Fibroblast of the aortic adventitia (primary cell): ENCODE measurements around the gene ELK3. TPM values are rescaled to one million over a fixed set of nuclear protein-coding genes. Genes with fewer than 3 reads are reported as not detected.
A peak's percentile ranks its signal among the peaks of the same experiment; 100 is the strongest.

Experiments used
- DNase-seq: peaks from one replicate; pipeline ENCODE4 v3.0.0-alpha.2; 2010; ENCODE audit warnings: low read depth
- H3K4me3 ChIP-seq: 2 replicates; pipeline ENCODE4 v1.5.1; 2011; ENCODE audit warnings: low read depth, mild to moderate bottlenecking, control low read depth, low read length, moderate library complexity
- total RNA-seq: library from RNA; depleted of rRNA; stranded (reverse); fragments of >200 nt; gene quantifications from 2 replicates; pipeline ENCODE4 v1.2.3, GENCODE V29; 2012; ENCODE audit warnings: low replicate concordance
- TF ChIP-seq, protein P1 (sequence below): IDR thresholded peaks from 2 replicates; pipeline ENCODE4 v1.5.1; 2011; ENCODE audit warnings: mild to moderate bottlenecking, low read length, control low read depth, inconsistent platforms; ENCODE audit not compliant: insufficient read depth

Gene ELK3
- total RNA-seq, 1 donor = 75.0 TPM

DNA sequence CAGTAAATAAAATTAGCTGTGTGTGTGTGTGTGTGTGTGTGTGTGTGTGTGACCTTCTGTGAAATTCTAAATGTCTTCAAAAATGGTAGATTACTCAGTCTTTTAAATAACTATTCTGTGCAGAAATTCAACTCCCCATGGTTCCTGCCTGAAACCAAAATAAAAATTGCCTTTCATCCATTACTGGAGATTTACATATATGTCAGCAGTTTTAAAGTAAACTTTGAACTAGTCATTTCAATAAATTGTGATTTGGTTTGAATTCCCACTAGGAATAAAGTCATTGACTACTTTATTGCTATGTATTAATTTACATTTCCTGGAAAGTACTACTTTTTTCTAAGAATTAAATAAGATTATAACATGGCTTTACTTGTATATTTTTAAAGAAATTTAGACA lies 5.3 kb downstream of the ELK3 start:
- DNase-seq = no peak
- TF ChIP-seq, protein P1, sequence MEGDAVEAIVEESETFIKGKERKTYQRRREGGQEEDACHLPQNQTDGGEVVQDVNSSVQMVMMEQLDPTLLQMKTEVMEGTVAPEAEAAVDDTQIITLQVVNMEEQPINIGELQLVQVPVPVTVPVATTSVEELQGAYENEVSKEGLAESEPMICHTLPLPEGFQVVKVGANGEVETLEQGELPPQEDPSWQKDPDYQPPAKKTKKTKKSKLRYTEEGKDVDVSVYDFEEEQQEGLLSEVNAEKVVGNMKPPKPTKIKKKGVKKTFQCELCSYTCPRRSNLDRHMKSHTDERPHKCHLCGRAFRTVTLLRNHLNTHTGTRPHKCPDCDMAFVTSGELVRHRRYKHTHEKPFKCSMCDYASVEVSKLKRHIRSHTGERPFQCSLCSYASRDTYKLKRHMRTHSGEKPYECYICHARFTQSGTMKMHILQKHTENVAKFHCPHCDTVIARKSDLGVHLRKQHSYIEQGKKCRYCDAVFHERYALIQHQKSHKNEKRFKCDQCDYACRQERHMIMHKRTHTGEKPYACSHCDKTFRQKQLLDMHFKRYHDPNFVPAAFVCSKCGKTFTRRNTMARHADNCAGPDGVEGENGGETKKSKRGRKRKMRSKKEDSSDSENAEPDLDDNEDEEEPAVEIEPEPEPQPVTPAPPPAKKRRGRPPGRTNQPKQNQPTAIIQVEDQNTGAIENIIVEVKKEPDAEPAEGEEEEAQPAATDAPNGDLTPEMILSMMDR = no peak
- no peak overlapping the region for H3K4me3 ChIP-seq

DNA sequence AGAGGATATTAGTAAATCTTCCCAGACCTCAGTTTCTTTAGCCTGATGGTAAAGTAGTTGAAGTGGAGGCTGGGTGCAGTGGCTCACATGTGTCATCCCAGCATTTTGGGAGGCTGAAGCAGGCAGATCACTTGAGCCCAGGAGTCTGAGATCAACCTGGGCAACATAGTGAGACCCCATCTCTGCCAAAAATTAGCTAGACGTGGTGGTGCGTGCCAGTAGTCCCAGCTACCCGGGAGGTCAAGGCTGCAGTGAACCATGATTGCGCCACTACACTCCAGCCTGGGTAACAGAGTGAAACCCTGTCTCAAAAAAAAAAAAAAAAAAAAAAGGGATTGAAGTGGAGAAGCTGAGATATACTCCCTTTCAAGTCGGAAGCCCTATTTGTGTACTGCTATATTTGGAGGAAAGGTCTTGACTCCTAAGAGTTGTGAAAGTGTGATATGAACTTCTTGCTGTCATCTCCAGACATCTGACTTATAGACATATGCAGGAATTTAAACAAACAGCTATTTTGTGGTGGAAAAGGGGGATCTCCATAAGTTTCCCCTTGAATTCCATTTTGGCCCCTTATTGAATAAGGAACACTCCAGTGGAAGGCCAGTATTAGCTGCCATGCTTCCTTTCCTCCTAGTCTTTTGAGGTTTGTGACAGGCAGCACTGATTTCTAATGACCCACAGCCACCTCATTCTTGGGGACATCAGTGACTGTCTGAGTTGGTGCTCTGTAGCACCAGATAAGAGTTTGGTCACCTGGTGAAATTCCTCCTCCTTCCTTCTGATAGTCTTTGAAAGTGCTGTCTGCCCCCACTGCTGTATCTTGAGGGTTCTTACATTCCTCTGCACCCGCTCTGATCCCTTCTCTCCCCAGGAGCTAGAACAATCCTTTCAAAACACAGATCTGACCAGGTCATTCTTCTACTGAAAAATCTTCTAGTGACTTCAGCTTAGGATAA lies 7.4 kb downstream of the ELK3 start:
- TF ChIP-seq, protein P1 = no peak
- no peak for DNase-seq
- H3K4me3 ChIP-seq = no peak overlapping the region

DNA sequence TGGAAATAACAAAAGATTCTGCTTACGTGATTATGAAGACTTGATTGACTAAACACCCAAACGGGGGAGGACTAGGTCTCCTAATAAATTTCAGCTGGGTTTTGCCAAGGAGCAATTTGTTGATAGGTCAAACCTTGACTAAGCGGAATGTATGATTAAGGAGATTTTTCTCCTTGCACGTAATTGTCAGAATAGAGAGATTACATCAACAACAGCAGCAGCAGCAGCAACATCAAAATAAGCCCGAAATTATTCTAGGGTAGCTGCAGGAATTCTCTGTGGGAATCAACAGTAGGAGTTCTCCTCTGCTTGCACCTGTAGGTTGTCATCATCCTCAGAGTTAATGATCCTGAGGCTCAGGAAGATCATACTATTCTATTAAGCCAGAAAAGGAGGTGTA lies 10.2 kb downstream of the ELK3 start:
- no peak overlapping the region for H3K4me3 ChIP-seq
- TF ChIP-seq, protein P1 = no peak
- no peak for DNase-seq

DNA sequence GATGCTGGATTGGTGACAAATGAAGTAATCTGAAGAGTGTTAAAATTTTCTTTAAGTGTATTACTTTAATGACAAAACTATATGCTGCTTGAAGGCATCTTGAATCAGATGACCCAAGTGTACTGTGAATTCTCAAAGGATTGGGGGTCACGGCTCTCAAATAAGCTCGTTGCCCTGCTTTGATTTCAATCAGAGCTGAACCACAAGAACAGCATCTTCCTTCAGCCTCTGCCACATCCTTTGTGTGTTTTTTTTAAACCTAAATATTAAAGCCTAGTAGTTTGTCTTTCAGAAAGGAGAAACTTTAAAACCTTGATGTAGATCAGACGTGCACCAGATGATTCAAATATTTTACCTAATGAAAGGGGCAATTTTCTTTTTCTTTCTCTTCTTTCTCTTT lies 11.7 kb downstream of the ELK3 start:
- TF ChIP-seq, protein P1 = no peak
- no peak for DNase-seq
- H3K4me3 ChIP-seq = no peak overlapping the region

DNA sequence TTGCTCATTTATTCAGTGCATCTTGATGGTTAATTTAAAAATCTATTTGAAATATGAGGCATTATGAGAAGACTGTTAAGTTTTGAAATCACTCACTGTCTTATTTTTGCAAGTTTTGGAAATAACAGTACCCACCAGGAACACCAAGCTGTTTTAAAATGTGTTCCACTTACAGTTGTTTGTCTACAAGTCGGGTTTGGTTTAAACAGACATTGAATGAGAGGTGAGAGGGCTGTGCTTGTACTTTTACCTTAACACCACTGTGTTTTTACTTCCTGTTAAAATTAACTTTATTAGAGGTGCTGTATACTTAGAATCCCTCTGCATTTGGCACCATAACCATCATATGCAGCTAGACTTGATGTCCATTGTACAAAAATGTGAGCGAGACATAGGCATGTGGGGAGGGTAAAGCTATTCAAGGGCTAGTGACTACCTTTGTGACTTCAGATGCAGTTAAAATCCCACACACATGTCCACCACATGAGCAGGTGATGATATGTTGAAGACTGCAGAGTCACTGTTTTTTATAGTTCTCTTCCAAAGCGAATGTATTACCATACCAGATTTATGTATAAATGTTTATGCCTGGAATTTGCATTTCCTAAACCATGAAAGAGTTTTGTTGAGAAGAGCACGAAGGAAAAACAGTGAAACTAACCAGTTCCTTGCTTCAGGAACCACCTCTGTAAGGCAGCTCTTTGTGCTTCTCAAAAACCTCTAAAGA lies 12.9 kb downstream of the ELK3 start:
- TF ChIP-seq, protein P1 = no peak
- H3K4me3 ChIP-seq = no peak overlapping the region
- DNase-seq = no peak

DNA sequence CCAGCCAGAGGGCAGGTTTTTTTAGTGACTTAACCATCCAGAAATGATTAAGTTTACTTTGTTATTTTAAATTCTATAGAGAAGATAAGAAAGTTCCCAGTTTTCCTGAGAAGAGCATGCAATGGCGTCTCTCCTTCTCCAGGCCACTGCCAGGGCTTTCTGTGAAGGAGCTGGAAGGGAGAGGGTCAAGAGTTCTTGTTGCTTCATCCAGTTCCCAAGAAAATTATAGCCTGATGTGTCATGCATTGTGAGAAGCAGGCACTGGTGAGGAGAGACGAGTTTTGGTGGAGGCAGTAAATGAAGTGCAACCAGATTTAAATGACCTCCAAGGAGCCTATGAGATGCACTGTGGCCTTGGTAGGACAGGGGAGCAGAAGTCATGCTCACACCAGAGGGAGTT lies 14.2 kb downstream of the ELK3 start:
- peak overlapping the region; percentile 4 for H3K4me3 ChIP-seq
- TF ChIP-seq, protein P1 = no peak
- peak; percentile 93 for DNase-seq
